Activated naive CD4-positive, alpha-beta T cell treated with anti-CD3 and anti-CD28 coated beads, Interleukin-2, amount 50 U/mL, for 72 hours (primary cell): ENCODE results near the gene TTC9. TPM values are rescaled to one million over a fixed set of nuclear protein-coding genes. Genes with fewer than 3 reads are reported as not detected.
A peak's percentile ranks its signal among the peaks of the same experiment; 100 is the strongest.
"Not testable (repeated sequence)": the region's sequence is repeated elsewhere in the genome, so short reads cannot be mapped to it uniquely, and the experiment has no call there.

Experiments used
- ATAC-seq, 2 donors: fragments of 150-1000 bp; cut with Tn5 transposase; 2 replicates each; pipeline ENCODE4 v1.10.0; 2021; ENCODE audit warnings: mild to moderate bottlenecking in 2 of 2, moderate library complexity in 2 of 2
- DNase-seq, 2 donors: peaks; one replicate each; pipeline ENCODE4 v3.0.0; 2021 to 2022; ENCODE audit warnings: low spot score in 2 of 2
- H3K27ac Mint-ChIP-seq, 2 donors: one replicate each; pipeline ENCODE4 v1.8.0; 2022; ENCODE audit warnings: mild to moderate bottlenecking in 2 of 2, mixed read lengths in 2 of 2
- H3K36me3 Mint-ChIP-seq, 2 donors: one replicate each; pipeline ENCODE4 v1.8.0; 2022; ENCODE audit warnings: mixed read lengths in 2 of 2
- H3K9me3 Mint-ChIP-seq, 2 donors: one replicate each; pipeline ENCODE4 v1.8.0; 2022; ENCODE audit warnings: mixed read lengths in 2 of 2
- total RNA-seq, 2 donors: library from RNA; stranded (reverse); gene quantifications; one replicate each; pipeline ENCODE4 v1.2.3, GENCODE V29; 2022

The TTC9 gene
- total RNA-seq, 2 donors from 2014 or later = 6.2 to 6.5 TPM

GRCh38 chr14:70698288-70698687 is 56.6 kb downstream of the TTC9 start:
- ATAC-seq (no peak), DNase-seq (no peak)
- Mint-ChIP-seq H3K27ac (no peak overlapping the region), H3K9me3 (no peaks in the 10 kb centered on the region), H3K36me3 (no peaks in the 10 kb centered on the region)

- Mint-ChIP-seq H3K9me3 (no peaks in the 10 kb centered on the region), H3K27ac (no peak overlapping the region), H3K36me3 (no peaks in the 10 kb centered on the region)
- DNase-seq (no peak), ATAC-seq (no peak)
Measured at GRCh38 chr14:70699646-70700045, 57.9 kb downstream of the TTC9 start.

- no peaks in the 10 kb centered on the region for H3K9me3 Mint-ChIP-seq
- no peak overlapping the region for H3K27ac Mint-ChIP-seq
- no peak for ATAC-seq
Measured at GRCh38 chr14:70700955-70701585, 59.4 kb downstream of the TTC9 start.

GRCh38 chr14:70701610-70702009 is 59.9 kb downstream of the TTC9 start:
- Mint-ChIP-seq H3K27ac (no peak overlapping the region), H3K36me3 (no peaks in the 10 kb centered on the region), H3K9me3 (no peaks in the 10 kb centered on the region)
- ATAC-seq (no peak), DNase-seq (no peak)

More at GRCh38 chr14:70700955-70701585, 59.4 kb downstream of the TTC9 start:
- H3K36me3 Mint-ChIP-seq = no peaks in the 10 kb centered on the region
- no peak for DNase-seq

- DNase-seq (no peak), ATAC-seq (no peak)
- no peaks in the 10 kb centered on the region for H3K36me3 Mint-ChIP-seq
- no peaks in the 10 kb centered on the region for H3K9me3 Mint-ChIP-seq
- no peak overlapping the region for H3K27ac Mint-ChIP-seq
Measured at GRCh38 chr14:70702161-70702560, 60.4 kb downstream of the TTC9 start.

GRCh38 chr14:70703621-70704168 is 62.0 kb downstream of the TTC9 start:
- not testable (repeated sequence) for H3K36me3 Mint-ChIP-seq, ATAC-seq

GRCh38 chr14:70704960-70705359 is 63.2 kb downstream of the TTC9 start:
- H3K36me3 Mint-ChIP-seq = no peaks in the 10 kb centered on the region
- H3K9me3 Mint-ChIP-seq = no peaks in the 10 kb centered on the region
- DNase-seq = no peak
- no peak for ATAC-seq
- H3K27ac Mint-ChIP-seq = peak overlapping the region in 1 of 2 donors; percentile 3

More at GRCh38 chr14:70703621-70704168, 62.0 kb downstream of the TTC9 start:
- not testable (repeated sequence) for H3K27ac Mint-ChIP-seq, DNase-seq, H3K9me3 Mint-ChIP-seq

- Mint-ChIP-seq H3K27ac (no peak overlapping the region), H3K9me3 (no peaks in the 10 kb centered on the region), H3K36me3 (no peaks in the 10 kb centered on the region)
- ATAC-seq (no peak), DNase-seq (no peak)
Measured at GRCh38 chr14:70706177-70706576, 64.5 kb downstream of the TTC9 start.

- Mint-ChIP-seq H3K27ac (no peak overlapping the region), H3K9me3 (no peaks in the 10 kb centered on the region), H3K36me3 (no peaks in the 10 kb centered on the region)
- DNase-seq = no peak
- peak; percentile 64 to 70 for ATAC-seq
Measured at GRCh38 chr14:70707138-70708038, 65.7 kb downstream of the TTC9 start.

- H3K27ac Mint-ChIP-seq = no peak overlapping the region
Measured at GRCh38 chr14:70708717-70709570, 67.2 kb downstream of the TTC9 start.

GRCh38 chr14:70709726-70710382 is 68.1 kb downstream of the TTC9 start:
- DNase-seq (no peak), ATAC-seq (no peak)
- Mint-ChIP-seq H3K9me3 (no peaks in the 10 kb centered on the region), H3K36me3 (no peaks in the 10 kb centered on the region), H3K27ac (no peak overlapping the region)

More at GRCh38 chr14:70708717-70709570, 67.2 kb downstream of the TTC9 start:
- ATAC-seq (no peak), DNase-seq (no peak)
- Mint-ChIP-seq H3K9me3 (no peaks in the 10 kb centered on the region), H3K36me3 (no peaks in the 10 kb centered on the region)

- no peak for DNase-seq
- H3K27ac Mint-ChIP-seq = no peak overlapping the region
- H3K9me3 Mint-ChIP-seq = no peaks in the 10 kb centered on the region
- ATAC-seq = no peak
- H3K36me3 Mint-ChIP-seq = no peaks in the 10 kb centered on the region
Measured at GRCh38 chr14:70711451-70711850, 69.7 kb downstream of the TTC9 start.

GRCh38 chr14:70713096-70713495 is 71.4 kb downstream of the TTC9 start:
- no peak for DNase-seq
- H3K36me3 Mint-ChIP-seq = no peaks in the 10 kb centered on the region
- ATAC-seq = no peak
- peak overlapping the region in 1 of 2 donors; percentile 52 for H3K27ac Mint-ChIP-seq
- H3K9me3 Mint-ChIP-seq = no peaks in the 10 kb centered on the region

GRCh38 chr14:70713511-70713916 is 71.8 kb downstream of the TTC9 start:
- Mint-ChIP-seq H3K9me3 (no peaks in the 10 kb centered on the region), H3K36me3 (no peaks in the 10 kb centered on the region), H3K27ac (peak overlapping the region in 1 of 2 donors; percentile 52)
- no peak for ATAC-seq
- DNase-seq = no peak

GRCh38 chr14:70714055-70714550 is 72.4 kb downstream of the TTC9 start:
- H3K36me3 Mint-ChIP-seq = no peaks in the 10 kb centered on the region
- peak in 1 of 2 donors; percentile 60 for DNase-seq
- peak; percentile 51 to 53 for ATAC-seq

GRCh38 chr14:70716483-70716882 is 74.8 kb downstream of the TTC9 start:
- no peak for ATAC-seq
- Mint-ChIP-seq H3K36me3 (no peaks in the 10 kb centered on the region), H3K9me3 (no peaks in the 10 kb centered on the region)

More at GRCh38 chr14:70714055-70714550, 72.4 kb downstream of the TTC9 start:
- Mint-ChIP-seq H3K9me3 (no peaks in the 10 kb centered on the region), H3K27ac (peak overlapping the region in 1 of 2 donors; percentile 52)

More at GRCh38 chr14:70716483-70716882, 74.8 kb downstream of the TTC9 start:
- DNase-seq = no peak
- no peak overlapping the region for H3K27ac Mint-ChIP-seq
